Activated naive CD4-positive, alpha-beta T cell treated with anti-CD3 and anti-CD28 coated beads, Interleukin-2, amount 10 ng/mL, durations not matched to agents 7 days and 5 days (primary cell): ENCODE data around the gene MESP2.

Source experiments
- CTCF ChIA-PET: fragments of 350-600 bp; sonication (Branson Sonifier 250); formaldehyde crosslinking; loops from one replicate; lab custom pipeline; 2021; ENCODE audit warnings: antibody characterized with exemption; lab: Charles Lee
- DNase-seq: peaks from one replicate; pipeline ENCODE4 v3.0.0-alpha.2; 2020
- H3K27ac Mint-ChIP-seq: one replicate; pipeline ENCODE4 v1.8.0; 2021; ENCODE audit warnings: mild to moderate bottlenecking, moderate library complexity, mixed read lengths
- H3K27me3 Mint-ChIP-seq: one replicate; pipeline ENCODE4 v1.8.0; 2021; ENCODE audit warnings: mild to moderate bottlenecking, mixed read lengths
- H3K36me3 Mint-ChIP-seq: one replicate; pipeline ENCODE4 v1.8.0; 2021; ENCODE audit warnings: mixed read lengths
- H3K4me1 Mint-ChIP-seq: one replicate; pipeline ENCODE4 v1.8.0; 2021; ENCODE audit warnings: mixed read lengths
- H3K4me3 Mint-ChIP-seq: one replicate; pipeline ENCODE4 v1.8.0; 2021; ENCODE audit warnings: mild to moderate bottlenecking, moderate library complexity, mixed read lengths
- H3K9me3 Mint-ChIP-seq: one replicate; pipeline ENCODE4 v1.8.0; 2021; ENCODE audit warnings: mixed read lengths

The MESP2 gene

GRCh38 chr15:89761009-89761831 lies 14.9 kb upstream of the MESP2 start:
- Mint-ChIP-seq H3K36me3 (no peaks in the 10 kb centered on the region), H3K4me1 (no peaks in the 10 kb centered on the region), H3K4me3 (no peak overlapping the region), H3K9me3 (no peaks in the 10 kb centered on the region), H3K27ac (no peak overlapping the region), H3K27me3 (peaks cover 38% of the 10 kb centered on the region)
- CTCF ChIA-PET: interaction anchor here (0.6 to 6.2 kb wide), 27 partner anchors 8 to 323 kb away, joined by 3 to 120 read pairs (median 4); partner anchors contain the start of genes AP3S2 and MESP1
- DNase-seq: peak; percentile 7

DNA sequence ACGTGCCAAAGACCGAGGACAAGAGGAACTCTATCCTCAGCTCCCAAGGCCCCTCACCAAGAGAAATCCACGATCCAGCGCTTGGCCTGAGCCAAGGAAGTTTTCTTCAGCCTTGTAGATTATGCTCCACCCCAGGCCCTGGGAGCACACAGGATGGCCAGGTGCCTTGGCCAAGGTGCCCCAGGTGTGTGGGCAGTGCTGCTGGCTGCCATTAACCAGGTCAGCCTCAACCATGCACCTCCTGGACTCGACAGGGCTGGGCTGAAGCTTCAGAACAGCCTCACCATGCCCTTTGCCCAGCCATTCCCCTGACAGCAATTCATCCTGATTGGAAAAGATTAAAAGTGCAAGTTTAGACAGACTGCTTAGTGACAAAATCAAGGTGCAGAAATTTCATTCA lies 14.2 kb upstream of the MESP2 start:
- CTCF ChIA-PET: interaction anchor here (0.8 to 6.2 kb wide), 16 partner anchors 9 to 322 kb away, joined by 3 to 120 read pairs (median 6); partner anchors contain the start of gene AP3S2

GRCh38 chr15:89765694-89766093 lies 10.4 kb upstream of the MESP2 start:
- Mint-ChIP-seq H3K4me3 (no peak overlapping the region), H3K4me1 (no peaks in the 10 kb centered on the region), H3K27ac (no peak overlapping the region), H3K27me3 (peaks cover 13% of the 10 kb centered on the region), H3K36me3 (no peaks in the 10 kb centered on the region), H3K9me3 (no peaks in the 10 kb centered on the region)
- CTCF ChIA-PET: interaction anchor here (1.1 kb wide), 1 partner anchor 109 kb away, joined by 4 read pairs; no protein-coding TSS in a partner anchor
- DNase-seq: no peak

More for the DNA sequence above, 14.2 kb upstream of the MESP2 start:
- no peak for DNase-seq
- no peaks in the 10 kb centered on the region for H3K36me3 Mint-ChIP-seq
- no peaks in the 10 kb centered on the region for H3K4me1 Mint-ChIP-seq
- no peak overlapping the region for H3K27ac Mint-ChIP-seq
- H3K4me3 Mint-ChIP-seq: no peak overlapping the region
- peaks cover 37% of the 10 kb centered on the region for H3K27me3 Mint-ChIP-seq
- H3K9me3 Mint-ChIP-seq: no peaks in the 10 kb centered on the region

- Mint-ChIP-seq H3K27ac (no peak overlapping the region), H3K4me3 (no peak overlapping the region), H3K27me3 (peaks cover 9% of the 10 kb centered on the region), H3K36me3 (no peaks in the 10 kb centered on the region), H3K9me3 (no peaks in the 10 kb centered on the region), H3K4me1 (no peaks in the 10 kb centered on the region)
- CTCF ChIA-PET: interaction anchor here (1.1 to 1.8 kb wide), 2 partner anchors 108 kb away, joined by 4 to 10 read pairs; no protein-coding TSS in a partner anchor
- no peak for DNase-seq
Observed at GRCh38 chr15:89766357-89767311, 9.5 kb upstream of the MESP2 start.

DNA sequence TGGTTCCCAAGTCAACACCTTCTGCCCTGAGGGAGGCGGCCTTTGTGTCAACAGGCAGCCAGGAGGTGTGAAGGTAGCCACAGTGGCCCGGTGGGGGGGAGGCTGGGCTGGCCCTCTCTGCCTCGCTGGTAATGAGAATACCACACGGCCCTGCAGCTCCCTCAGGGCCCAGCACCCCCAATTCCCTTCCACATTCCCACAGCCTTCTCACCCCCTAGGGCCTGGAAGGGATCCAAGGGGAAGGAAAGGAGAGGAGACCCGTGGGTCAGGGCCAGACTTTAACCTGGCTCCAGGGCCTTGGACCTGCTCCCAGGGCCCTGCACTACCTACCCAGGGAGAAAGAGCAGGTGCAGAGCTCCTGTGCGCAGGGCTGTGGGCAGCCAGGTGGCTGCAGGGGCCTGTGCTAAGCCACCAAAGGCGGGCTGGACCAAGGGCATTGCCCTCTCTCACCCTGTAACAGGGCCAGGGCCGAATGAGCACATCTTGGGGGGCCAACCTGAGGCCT lies 8.7 kb upstream of the MESP2 start:
- Mint-ChIP-seq H3K27ac (no peak overlapping the region), H3K36me3 (no peaks in the 10 kb centered on the region)

GRCh38 chr15:89768071-89768500 lies 8.0 kb upstream of the MESP2 start:
- DNase-seq: no peak
- Mint-ChIP-seq H3K27ac (no peak overlapping the region), H3K9me3 (no peaks in the 10 kb centered on the region), H3K4me1 (no peaks in the 10 kb centered on the region), H3K27me3 (peaks cover 13% of the 10 kb centered on the region), H3K36me3 (no peaks in the 10 kb centered on the region), H3K4me3 (no peak overlapping the region)
- CTCF ChIA-PET: interaction anchor here (1.3 to 1.8 kb wide), 2 partner anchors 28 to 107 kb away, joined by 4 to 10 read pairs; no protein-coding TSS in a partner anchor

More for the DNA sequence above, 8.7 kb upstream of the MESP2 start:
- Mint-ChIP-seq H3K27me3 (peaks cover 9% of the 10 kb centered on the region), H3K9me3 (no peaks in the 10 kb centered on the region), H3K4me1 (no peaks in the 10 kb centered on the region), H3K4me3 (no peak overlapping the region)
- CTCF ChIA-PET: interaction anchor here (1.3 to 1.8 kb wide), 2 partner anchors 27 to 107 kb away, joined by 4 to 10 read pairs; no protein-coding TSS in a partner anchor
- no peak for DNase-seq

- CTCF ChIA-PET: no interaction called here
- no peaks in the 10 kb centered on the region for H3K4me1 Mint-ChIP-seq
Observed at GRCh38 chr15:89769366-89769765, 6.8 kb upstream of the MESP2 start.

GRCh38 chr15:89770041-89770440 lies 6.1 kb upstream of the MESP2 start:
- CTCF ChIA-PET: interaction anchor here (0.9 to 1.5 kb wide), 3 partner anchors 9 to 105 kb away, joined by 3 to 4 read pairs (median 3); no protein-coding TSS in a partner anchor
- Mint-ChIP-seq H3K9me3 (no peaks in the 10 kb centered on the region), H3K27ac (no peak overlapping the region), H3K36me3 (no peaks in the 10 kb centered on the region), H3K4me1 (no peaks in the 10 kb centered on the region), H3K4me3 (no peak overlapping the region), H3K27me3 (peaks cover 21% of the 10 kb centered on the region)
- no peak for DNase-seq

More at GRCh38 chr15:89769366-89769765, 6.8 kb upstream of the MESP2 start:
- no peaks in the 10 kb centered on the region for H3K36me3 Mint-ChIP-seq
- no peaks in the 10 kb centered on the region for H3K9me3 Mint-ChIP-seq
- no peak overlapping the region for H3K4me3 Mint-ChIP-seq
- H3K27me3 Mint-ChIP-seq: peaks cover 20% of the 10 kb centered on the region
- DNase-seq: no peak
- H3K27ac Mint-ChIP-seq: no peak overlapping the region

DNA sequence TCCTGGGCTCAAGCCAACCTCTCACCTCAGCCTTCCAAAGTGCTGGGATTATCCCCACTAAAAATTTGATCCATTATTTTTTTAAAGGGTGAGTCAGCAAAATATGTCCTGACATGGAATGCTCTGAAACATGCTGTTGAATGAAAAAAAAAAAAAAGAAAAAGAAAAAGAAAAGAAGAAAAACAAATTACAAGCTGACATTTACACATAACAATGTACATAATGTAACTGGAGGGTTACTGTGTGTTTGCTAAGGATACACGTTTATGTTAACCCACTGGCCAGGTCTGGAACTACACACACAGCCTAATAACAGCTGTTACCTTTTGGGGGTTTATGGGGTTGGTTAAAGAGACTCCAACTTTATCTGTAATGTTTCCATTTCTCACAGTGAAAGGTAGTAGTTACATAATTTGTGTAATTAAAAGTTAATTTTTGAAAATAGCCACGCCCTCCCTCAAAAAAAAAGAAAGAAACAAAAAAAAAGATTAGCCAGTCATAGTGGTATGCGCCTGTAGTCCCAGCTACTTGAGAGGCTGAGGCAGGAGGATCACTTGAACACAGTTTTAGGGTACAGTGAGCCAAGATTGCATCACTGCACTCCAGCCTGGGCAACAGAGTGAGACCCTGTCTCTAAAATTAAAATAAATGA lies 3.1 kb upstream of the MESP2 start:
- H3K9me3 Mint-ChIP-seq: no peaks in the 10 kb centered on the region
- CTCF ChIA-PET: interaction anchor here (0.6 to 1.7 kb wide), 3 partner anchors 13 to 520 kb away, joined by 3 to 4 read pairs (median 3); no protein-coding TSS in a partner anchor
- H3K4me3 Mint-ChIP-seq: no peak overlapping the region
- no peak for DNase-seq
- peaks cover 40% of the 10 kb centered on the region for H3K27me3 Mint-ChIP-seq
- no peaks in the 10 kb centered on the region for H3K36me3 Mint-ChIP-seq
- H3K27ac Mint-ChIP-seq: no peak overlapping the region
- H3K4me1 Mint-ChIP-seq: peaks cover 2% of the 10 kb centered on the region

DNA sequence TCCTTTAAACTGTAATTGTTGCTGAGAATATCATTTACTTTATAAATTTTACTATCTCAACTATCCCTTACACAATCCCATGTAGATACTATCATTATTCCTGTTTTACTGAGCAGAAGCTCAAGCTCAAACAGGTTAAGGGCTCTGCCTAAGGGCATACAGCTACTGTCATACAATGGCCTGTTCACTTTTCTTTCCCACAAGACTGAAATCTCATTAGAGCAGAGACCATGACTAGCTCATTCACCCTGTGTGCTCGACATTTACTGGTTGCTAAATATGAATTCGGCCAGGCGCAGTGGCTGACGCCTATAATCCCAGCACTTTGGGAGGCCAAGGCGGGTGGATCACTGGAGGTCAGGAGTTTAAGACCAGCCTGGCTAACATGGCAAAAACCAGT lies 1.6 kb upstream of the MESP2 start:
- H3K27ac Mint-ChIP-seq: no peak overlapping the region
- no peak for DNase-seq
- H3K9me3 Mint-ChIP-seq: no peaks in the 10 kb centered on the region
- H3K4me3 Mint-ChIP-seq: no peak overlapping the region
- CTCF ChIA-PET: interaction anchor here (1.1 to 1.7 kb wide), 4 partner anchors 14 to 100 kb away, joined by 3 to 4 read pairs (median 3); no protein-coding TSS in a partner anchor
- H3K36me3 Mint-ChIP-seq: no peaks in the 10 kb centered on the region
- H3K27me3 Mint-ChIP-seq: peaks cover 50% of the 10 kb centered on the region
- peaks cover 2% of the 10 kb centered on the region for H3K4me1 Mint-ChIP-seq

- CTCF ChIA-PET: no interaction called here
- H3K4me3 Mint-ChIP-seq: no peak overlapping the region
- H3K27me3 Mint-ChIP-seq: peaks cover 55% of the 10 kb centered on the region
- no peak for DNase-seq
- no peak overlapping the region for H3K27ac Mint-ChIP-seq
- no peaks in the 10 kb centered on the region for H3K9me3 Mint-ChIP-seq
- H3K4me1 Mint-ChIP-seq: peaks cover 6% of the 10 kb centered on the region
- H3K36me3 Mint-ChIP-seq: no peaks in the 10 kb centered on the region
Observed at GRCh38 chr15:89775815-89776214, 317 bp upstream of the MESP2 start.

GRCh38 chr15:89777073-89777751 lies 1.1 kb downstream of the MESP2 start:
- no peaks in the 10 kb centered on the region for H3K36me3 Mint-ChIP-seq
- peak overlapping the region; percentile 26 for H3K4me3 Mint-ChIP-seq

More at GRCh38 chr15:89777073-89777751, 1.1 kb downstream of the MESP2 start:
- peaks cover 63% of the 10 kb centered on the region for H3K27me3 Mint-ChIP-seq
- CTCF ChIA-PET: interaction anchor here (2.2 kb wide), 1 partner anchor 16 kb away, joined by 7 read pairs; no protein-coding TSS in a partner anchor
- no peak for DNase-seq
- no peaks in the 10 kb centered on the region for H3K9me3 Mint-ChIP-seq
- peaks cover 10% of the 10 kb centered on the region for H3K4me1 Mint-ChIP-seq
- H3K27ac Mint-ChIP-seq: no peak overlapping the region
